GM06990 (cell line): ENCODE data around the gene CRYGA.

Experiments used
- DNase-seq: peaks from one replicate; pipeline ENCODE4 v3.0.0-alpha.2; 2011; ENCODE audit not compliant: insufficient read length; ENCODE audit errors: extremely low read depth
- H3K27me3 ChIP-seq: replicated peaks from 2 replicates; pipeline ENCODE4 v1.6.0; 2011; ENCODE audit warnings: low read length; ENCODE audit not compliant: control insufficient read depth, insufficient read depth
- H3K36me3 ChIP-seq: 2 replicates; pipeline ENCODE4 v1.5.1; 2011; ENCODE audit warnings: low read length; ENCODE audit not compliant: control insufficient read depth, insufficient read depth
- H3K4me3 ChIP-seq: replicated peaks from 2 replicates; pipeline ENCODE4 v1.5.1; 2011; ENCODE audit warnings: low read depth, mild to moderate bottlenecking, control low read depth, low read length
- TF ChIP-seq, protein P1 (sequence below): IDR thresholded peaks from 2 replicates; pipeline ENCODE4 v1.5.1; 2011; ENCODE audit warnings: low read length, control low read depth, mild to moderate bottlenecking, inconsistent platforms; ENCODE audit not compliant: insufficient read depth, poor library complexity, severe bottlenecking

The CRYGA gene

GRCh38 chr2:208186465-208186864, 23.1 kb upstream of the CRYGA start:
- H3K27me3 ChIP-seq = no peaks in the 10 kb centered on the region; the same call in 1 of the 2 replicates
- TF ChIP-seq, protein P1, sequence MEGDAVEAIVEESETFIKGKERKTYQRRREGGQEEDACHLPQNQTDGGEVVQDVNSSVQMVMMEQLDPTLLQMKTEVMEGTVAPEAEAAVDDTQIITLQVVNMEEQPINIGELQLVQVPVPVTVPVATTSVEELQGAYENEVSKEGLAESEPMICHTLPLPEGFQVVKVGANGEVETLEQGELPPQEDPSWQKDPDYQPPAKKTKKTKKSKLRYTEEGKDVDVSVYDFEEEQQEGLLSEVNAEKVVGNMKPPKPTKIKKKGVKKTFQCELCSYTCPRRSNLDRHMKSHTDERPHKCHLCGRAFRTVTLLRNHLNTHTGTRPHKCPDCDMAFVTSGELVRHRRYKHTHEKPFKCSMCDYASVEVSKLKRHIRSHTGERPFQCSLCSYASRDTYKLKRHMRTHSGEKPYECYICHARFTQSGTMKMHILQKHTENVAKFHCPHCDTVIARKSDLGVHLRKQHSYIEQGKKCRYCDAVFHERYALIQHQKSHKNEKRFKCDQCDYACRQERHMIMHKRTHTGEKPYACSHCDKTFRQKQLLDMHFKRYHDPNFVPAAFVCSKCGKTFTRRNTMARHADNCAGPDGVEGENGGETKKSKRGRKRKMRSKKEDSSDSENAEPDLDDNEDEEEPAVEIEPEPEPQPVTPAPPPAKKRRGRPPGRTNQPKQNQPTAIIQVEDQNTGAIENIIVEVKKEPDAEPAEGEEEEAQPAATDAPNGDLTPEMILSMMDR = no peak
- no peak overlapping the region for H3K4me3 ChIP-seq
- H3K36me3 ChIP-seq = no peaks in the 10 kb centered on the region
- DNase-seq = no peak

DNA sequence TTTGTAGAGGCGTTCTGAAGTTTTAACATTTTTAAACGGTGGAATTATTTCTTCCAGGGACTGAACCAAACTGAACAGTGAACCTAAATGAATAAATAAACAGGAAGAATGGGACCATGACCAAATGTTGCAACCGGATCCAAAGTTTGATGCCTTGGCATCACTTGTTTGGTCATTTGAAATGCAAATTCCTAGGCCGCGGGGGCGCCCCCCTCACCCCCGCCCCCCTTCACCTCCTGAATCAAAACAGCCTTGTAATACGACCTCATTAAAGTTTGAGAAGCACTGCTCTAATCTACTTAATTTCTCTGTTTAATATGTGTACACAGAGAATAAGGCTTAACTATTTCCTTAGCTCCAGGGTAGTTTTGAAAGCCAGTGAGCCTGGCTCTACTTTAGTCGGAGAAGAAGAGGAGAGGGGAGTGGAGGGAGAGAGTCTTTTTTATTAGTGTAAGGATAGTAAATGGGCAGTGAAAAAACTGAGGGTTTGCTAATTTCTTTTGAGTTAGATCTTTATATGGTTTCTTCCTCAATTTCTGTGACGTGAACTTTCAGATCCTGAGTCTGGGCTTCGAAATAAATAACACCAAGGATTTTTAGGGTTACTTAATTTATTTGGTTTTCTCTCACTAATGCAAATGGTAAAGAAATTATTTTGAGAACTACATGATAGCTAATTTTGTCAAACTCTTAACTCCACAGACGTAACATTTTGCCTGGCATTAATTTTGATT, 20.8 kb upstream of the CRYGA start:
- Histone ChIP-seq H3K36me3 (no peaks in the 10 kb centered on the region), H3K27me3 (no peaks in the 10 kb centered on the region; the same call in 1 of the 2 replicates), H3K4me3 (no peak overlapping the region)
- TF ChIP-seq, protein P1 = no peak
- no peak for DNase-seq

DNA sequence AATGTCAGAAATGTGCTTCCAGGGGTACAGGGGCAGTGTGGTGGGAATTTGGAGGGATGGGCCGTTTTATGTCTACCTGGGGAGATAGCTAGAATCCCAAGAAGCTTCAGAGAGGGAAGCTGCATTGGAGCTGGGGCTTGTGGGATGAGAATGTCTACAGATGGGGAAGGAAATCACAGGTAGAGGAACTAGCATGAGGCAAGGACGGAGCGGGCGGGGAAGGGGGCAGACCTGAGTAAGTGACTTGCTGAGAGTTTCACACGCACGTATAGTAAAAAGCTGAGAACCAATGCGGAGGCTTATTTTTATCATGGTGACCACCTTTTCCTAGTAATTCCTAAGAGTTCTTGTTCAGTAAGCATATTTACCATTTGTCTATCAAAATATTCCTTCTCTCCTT, 20.1 kb upstream of the CRYGA start:
- no peaks in the 10 kb centered on the region for H3K36me3 ChIP-seq
- DNase-seq = no peak
- H3K4me3 ChIP-seq = no peak overlapping the region
- no peaks in the 10 kb centered on the region; the same call in 1 of the 2 replicates for H3K27me3 ChIP-seq
- TF ChIP-seq, protein P1 = no peak

DNA sequence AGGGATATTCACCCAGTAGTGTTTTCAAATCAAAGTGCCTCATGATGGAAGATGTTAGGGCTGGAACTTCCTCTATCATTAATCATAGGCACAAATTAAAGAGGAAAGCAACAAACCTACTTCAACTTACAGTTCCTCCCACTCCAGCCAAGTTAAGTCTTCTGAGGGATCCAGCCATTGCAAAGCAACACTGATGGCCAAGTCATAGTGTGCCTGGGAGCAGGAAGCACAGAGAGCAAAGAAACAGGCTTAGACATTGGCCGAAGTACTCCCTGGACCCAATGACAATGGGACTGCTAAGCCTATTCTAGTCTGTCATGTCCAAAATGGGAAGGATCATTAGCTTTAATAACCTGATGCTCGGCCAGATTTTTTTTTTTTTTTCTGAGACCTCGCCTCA, 19.4 kb upstream of the CRYGA start:
- no peaks in the 10 kb centered on the region; the same call in 1 of the 2 replicates for H3K27me3 ChIP-seq
- TF ChIP-seq, protein P1 = no peak
- no peaks in the 10 kb centered on the region for H3K36me3 ChIP-seq
- DNase-seq = no peak
- H3K4me3 ChIP-seq = no peak overlapping the region

GRCh38 chr2:208179028-208179609, 15.7 kb upstream of the CRYGA start:
- TF ChIP-seq, protein P1 = no peak
- no peak for DNase-seq
- Histone ChIP-seq H3K4me3 (no peak overlapping the region), H3K27me3 (no peaks in the 10 kb centered on the region), H3K36me3 (no peaks in the 10 kb centered on the region)
